WTC11 (cell line): ENCODE measurements around the gene RPS6KA5. TPM values are rescaled to one million over a fixed set of nuclear protein-coding genes. Genes with fewer than 3 reads are reported as not detected.

ENCODE experiments used
- ATAC-seq: fragments of 200-7000 bp; cut with Tn5 transposase; 2 replicates; pipeline ENCODE4 v1.10.0; 2021; ENCODE audit warnings: mild to moderate bottlenecking, moderate library complexity
- CTCF ChIA-PET: fragments of 300-600 bp; sonication (Branson Sonifier 250); formaldehyde crosslinking; loops from one replicate; lab custom pipeline; 2021; ENCODE audit warnings: antibody characterized with exemption; lab: Charles Lee
- POLR2A ChIA-PET: fragments of 350-600 bp; sonication (Branson Sonifier 250); formaldehyde crosslinking; loops from one replicate; lab custom pipeline; 2021; ENCODE audit warnings: antibody characterized with exemption; lab: Charles Lee
- DNase-seq: peaks from one replicate; pipeline ENCODE4 v3.0.0; 2021; ENCODE audit warnings: low spot score
- H3K27ac Mint-ChIP-seq: 2 replicates; pipeline ENCODE4 v1.8.0; 2021; ENCODE audit warnings: mixed read lengths
- H3K27me3 Mint-ChIP-seq: 2 replicates; pipeline ENCODE4 v1.8.0; 2021; ENCODE audit warnings: low read depth, mild to moderate bottlenecking, moderate library complexity, mixed read lengths
- H3K36me3 Mint-ChIP-seq: 2 replicates; pipeline ENCODE4 v1.8.0; 2021; ENCODE audit warnings: mixed read lengths
- H3K4me1 Mint-ChIP-seq: 2 replicates; pipeline ENCODE4 v1.8.0; 2022; ENCODE audit warnings: mixed read lengths
- H3K4me3 Mint-ChIP-seq: 2 replicates; pipeline ENCODE4 v1.8.0; 2021; ENCODE audit warnings: mild to moderate bottlenecking, moderate library complexity, mixed read lengths
- H3K9me3 Mint-ChIP-seq: 2 replicates; pipeline ENCODE4 v1.8.0; 2021; ENCODE audit warnings: mixed read lengths
- CBFB ChIP-seq: sonication (generic); formaldehyde crosslinking; IDR thresholded peaks from 2 replicates; pipeline ENCODE4 v1.8.1; 2022; ENCODE audit warnings: mild to moderate bottlenecking, low read depth, missing genetic modification reagents
- ESRRA ChIP-seq: sonication (generic); formaldehyde crosslinking; IDR thresholded peaks from 2 replicates; pipeline ENCODE4 v1.8.1; 2022; ENCODE audit warnings: mild to moderate bottlenecking, missing genetic modification reagents, borderline replicate concordance
- FOXJ3 ChIP-seq: sonication (generic); formaldehyde crosslinking; IDR thresholded peaks from 2 replicates; pipeline ENCODE4 v1.9.0; 2021; ENCODE audit warnings: missing genetic modification reagents, mild to moderate bottlenecking, borderline replicate concordance
- FOXP1 ChIP-seq: sonication (generic); formaldehyde crosslinking; IDR thresholded peaks from 2 replicates; pipeline ENCODE4 v1.8.0; 2022; ENCODE audit warnings: missing genetic modification reagents, mild to moderate bottlenecking, moderate library complexity, borderline replicate concordance
- FOXP4 ChIP-seq: sonication (generic); formaldehyde crosslinking; IDR thresholded peaks from 2 replicates; pipeline ENCODE4 v1.8.0; 2022; ENCODE audit warnings: mild to moderate bottlenecking, missing genetic modification reagents
- GABPB1 ChIP-seq: sonication (generic); formaldehyde crosslinking; IDR thresholded peaks from 2 replicates; pipeline ENCODE4 v1.8.1; 2023; ENCODE audit warnings: mild to moderate bottlenecking, missing genetic modification reagents
- IRF2 ChIP-seq: sonication (generic); formaldehyde crosslinking; IDR thresholded peaks from 2 replicates; pipeline ENCODE4 v1.8.0; 2022; ENCODE audit warnings: low read depth, missing genetic modification reagents, borderline replicate concordance
- MAX ChIP-seq: sonication (generic); formaldehyde crosslinking; IDR thresholded peaks from 2 replicates; pipeline ENCODE4 v1.8.0; 2022; ENCODE audit warnings: mild to moderate bottlenecking, missing genetic modification reagents
- MXD4 ChIP-seq: fragments of 250-450 bp; sonication (Bioruptor Pico); IDR thresholded peaks from 2 replicates; pipeline ENCODE4 v1.8.0; 2021; ENCODE audit warnings: mild to moderate bottlenecking, moderate library complexity, borderline replicate concordance
- NR2C2 ChIP-seq: sonication (generic); formaldehyde crosslinking; IDR thresholded peaks from 2 replicates; pipeline ENCODE4 v1.8.0; 2022; ENCODE audit warnings: mild to moderate bottlenecking, missing genetic modification reagents
- PRDM15 ChIP-seq: sonication (generic); formaldehyde crosslinking; IDR thresholded peaks from 2 replicates; pipeline ENCODE4 v1.8.0; 2022; ENCODE audit warnings: missing genetic modification reagents
- PREB ChIP-seq: sonication (generic); formaldehyde crosslinking; IDR thresholded peaks from 2 replicates; pipeline ENCODE4 v1.8.1; 2022; ENCODE audit warnings: mild to moderate bottlenecking, missing genetic modification reagents, moderate library complexity, borderline replicate concordance
- PRRX2 ChIP-seq: fragments of 250-450 bp; sonication (Bioruptor Pico); IDR thresholded peaks from 2 replicates; pipeline ENCODE4 v1.8.0; 2021; ENCODE audit warnings: mild to moderate bottlenecking
- USF1 ChIP-seq: sonication (generic); formaldehyde crosslinking; IDR thresholded peaks from 2 replicates; pipeline ENCODE4 v1.8.0; 2022; ENCODE audit warnings: mild to moderate bottlenecking, missing genetic modification reagents
- ZNF121 ChIP-seq: sonication (generic); formaldehyde crosslinking; IDR thresholded peaks from 2 replicates; pipeline ENCODE4 v1.8.0; 2023; ENCODE audit warnings: missing genetic modification reagents
- ZNF232 ChIP-seq: sonication (generic); formaldehyde crosslinking; IDR thresholded peaks from 2 replicates; pipeline ENCODE4 v1.8.0; 2022; ENCODE audit warnings: mild to moderate bottlenecking, missing genetic modification reagents
- ZNF281 ChIP-seq: sonication (generic); formaldehyde crosslinking; IDR thresholded peaks from 2 replicates; pipeline ENCODE4 v1.8.0; 2023; ENCODE audit warnings: mild to moderate bottlenecking, missing genetic modification reagents
- ZNF532 ChIP-seq: fragments of 250-450 bp; sonication (Bioruptor Pico); IDR thresholded peaks from 2 replicates; pipeline ENCODE4 v1.9.0; 2021; ENCODE audit warnings: mild to moderate bottlenecking, borderline replicate concordance
- total RNA-seq: library from RNA; stranded (reverse); gene quantifications from 3 replicates; pipeline ENCODE4 v1.2.3, GENCODE V29; 2021

The RPS6KA5 gene
- total RNA-seq, 1 experiment from 2014 or later: 5.2 TPM

GRCh38 chr14:91018481-91018880 lies 42.0 kb downstream of the RPS6KA5 start:
- H3K27me3 Mint-ChIP-seq: no peaks in the 10 kb centered on the region
- ChIA-PET CTCF (interaction anchor here (1.5 kb wide), 1 partner anchor 120 kb away, joined by 4 read pairs; no protein-coding TSS in a partner anchor), POLR2A (no interaction called here)
- H3K9me3 Mint-ChIP-seq: no peaks in the 10 kb centered on the region
- no peak overlapping the region for H3K4me3 Mint-ChIP-seq
- no peak for DNase-seq
- no peaks in the 10 kb centered on the region for H3K4me1 Mint-ChIP-seq
- TF ChIP-seq ZNF281 (no peak), ESRRA (CRISPR knock-in tag) (no peak), FOXP1 (CRISPR knock-in tag) (no peak), FOXP4 (CRISPR knock-in tag) (no peak), MAX (CRISPR knock-in tag) (no peak), ZNF121 (CRISPR knock-in tag) (no peak), USF1 (CRISPR knock-in tag) (no peak), PRRX2 (CRISPR knock-in tag) (no peak), ZNF232 (CRISPR knock-in tag) (no peak), CBFB (no peak), IRF2 (CRISPR knock-in tag) (no peak), NR2C2 (CRISPR knock-in tag) (no peak)
- TF ChIP-seq, all 79 proteins: peak for 0
- no peak overlapping the region for H3K27ac Mint-ChIP-seq
- H3K36me3 Mint-ChIP-seq: no peaks in the 10 kb centered on the region
- no peak for ATAC-seq

- ATAC-seq (no peak), DNase-seq (no peak)
- no peak overlapping the region for H3K4me3 Mint-ChIP-seq
- no peaks in the 10 kb centered on the region for H3K36me3 Mint-ChIP-seq
- POLR2A ChIA-PET: no interaction called here
- no peaks in the 10 kb centered on the region for H3K27me3 Mint-ChIP-seq
- H3K9me3 Mint-ChIP-seq: no peaks in the 10 kb centered on the region
- CTCF ChIA-PET: no interaction called here
- no peak overlapping the region for H3K27ac Mint-ChIP-seq
- H3K4me1 Mint-ChIP-seq: no peaks in the 10 kb centered on the region
- no peak for TF ChIP-seq MXD4
- TF ChIP-seq PRDM15: no peak
- no peak for TF ChIP-seq FOXJ3 (CRISPR knock-in tag)
- no peak for TF ChIP-seq GABPB1 (CRISPR knock-in tag)
- no peak for TF ChIP-seq PREB
- TF ChIP-seq ZNF532 (CRISPR knock-in tag): no peak
These were observed 43.5 kb downstream of the RPS6KA5 start for GRCh38 chr14:91016800-91017410.
